DMS53 (cell line): ENCODE results near the gene CFAP46.
"Not testable (repeated sequence)": the region's sequence is repeated elsewhere in the genome, so short reads cannot be mapped to it uniquely, and the experiment has no call there.

Experiments used
- DNase-seq: peaks from one replicate; lab custom pipeline; 2025; lab: John Stamatoyannopoulos, UW

The CFAP46 gene

GRCh38 chr10:132926777-132927650 lies 15.4 kb downstream of the CFAP46 start:
- no peak for DNase-seq

GRCh38 chr10:132926070-132926469 lies 16.3 kb downstream of the CFAP46 start:
- DNase-seq = no peak

- no peak for DNase-seq
Observed at GRCh38 chr10:132925614-132926013, 16.8 kb downstream of the CFAP46 start.

- DNase-seq = no peak
Observed at GRCh38 chr10:132925071-132925561, 17.3 kb downstream of the CFAP46 start.

GRCh38 chr10:132924046-132924952 lies 18.1 kb downstream of the CFAP46 start:
- DNase-seq = no peak

- DNase-seq = not testable (repeated sequence)
Observed at GRCh38 chr10:132923384-132923783, 19.0 kb downstream of the CFAP46 start.

- DNase-seq = no peak
Observed at GRCh38 chr10:132922872-132923271, 19.5 kb downstream of the CFAP46 start.

- DNase-seq = no peak
Observed at GRCh38 chr10:132921818-132922807, 20.3 kb downstream of the CFAP46 start.

- DNase-seq = no peak
Observed at GRCh38 chr10:132921086-132921485, 21.3 kb downstream of the CFAP46 start.

GRCh38 chr10:132920101-132920925 lies 22.1 kb downstream of the CFAP46 start:
- no peak for DNase-seq

- DNase-seq = no peak
Observed at GRCh38 chr10:132919374-132920100, 22.8 kb downstream of the CFAP46 start.

- DNase-seq = no peak
Observed at GRCh38 chr10:132918617-132919373, 23.6 kb downstream of the CFAP46 start.

- DNase-seq = no peak
Observed at GRCh38 chr10:132918264-132918616, 24.1 kb downstream of the CFAP46 start.

GRCh38 chr10:132916956-132917666 lies 25.3 kb downstream of the CFAP46 start:
- no peak for DNase-seq

GRCh38 chr10:132916421-132916841 lies 25.9 kb downstream of the CFAP46 start:
- no peak for DNase-seq

GRCh38 chr10:132915411-132915810 lies 27.0 kb downstream of the CFAP46 start:
- DNase-seq = no peak

- no peak for DNase-seq
Observed at GRCh38 chr10:132914732-132915131, 27.6 kb downstream of the CFAP46 start.

- no peak for DNase-seq
Observed at GRCh38 chr10:132913559-132914115, 28.7 kb downstream of the CFAP46 start.
